GM20000 (cell line): ENCODE data around the gene PIPOX.

Experiments used
- DNase-seq: peaks from one replicate; pipeline ENCODE4 v3.0.0; 2012; ENCODE audit warnings: low spot score
- CTCF ChIP-seq: IDR thresholded peaks from 2 replicates; pipeline ENCODE4 v1.5.1; 2012; ENCODE audit warnings: mild to moderate bottlenecking, control low read depth; ENCODE audit errors: extremely low read depth, missing control alignments

Gene PIPOX

GRCh38 chr17:29020576-29020975 lies 22.4 kb upstream of the PIPOX start:
- no peak for TF ChIP-seq CTCF
- no peak for DNase-seq

GRCh38 chr17:29021226-29021625 lies 21.7 kb upstream of the PIPOX start:
- DNase-seq: no peak
- no peak for TF ChIP-seq CTCF

- no peak for TF ChIP-seq CTCF
- no peak for DNase-seq
These were observed 20.9 kb upstream of the PIPOX start for GRCh38 chr17:29022074-29022473.

- TF ChIP-seq CTCF: no peak
- DNase-seq: no peak
These were observed 18.5 kb upstream of the PIPOX start for GRCh38 chr17:29024316-29024952.

GRCh38 chr17:29031488-29031887 lies 11.5 kb upstream of the PIPOX start:
- no peak for DNase-seq
- no peak for TF ChIP-seq CTCF

- DNase-seq: no peak
- no peak for TF ChIP-seq CTCF
These were observed 10.7 kb upstream of the PIPOX start for GRCh38 chr17:29032013-29032856.

- no peak for DNase-seq
These were observed 10.1 kb upstream of the PIPOX start for GRCh38 chr17:29032857-29033197.

More at GRCh38 chr17:29032857-29033197, 10.1 kb upstream of the PIPOX start:
- no peak for TF ChIP-seq CTCF
